ENCODE measurements around the gene SLC4A1. TPM values are rescaled to one million over a fixed set of nuclear protein-coding genes. Genes with fewer than 3 reads are reported as not detected.

SLC4A1 gene
- total RNA-seq, 4 donors from 2014 or later: 0.15 to 0.78 TPM; not detected in 2

- Histone ChIP-seq H3K27me3 (no peaks in the 10 kb centered on the region), H3K36me3 (peaks cover 50 to 57% of the 10 kb centered on the region in 2 donors), H3K4me3 (replicated peaks in 1 of 3) (no peak overlapping the region), H3K4me1 (peaks cover 0 to 12% of the 10 kb centered on the region in 2 donors), H3K9me3 (no peaks in the 10 kb centered on the region), H3K27ac (no peak overlapping the region)
- no peak for TF ChIP-seq POLR2A (IDR thresholded peaks at IDR 0.05)
- TF ChIP-seq CTCF (IDR thresholded peaks at IDR 0.05): no peak
- DNase-seq: no peak
- 96 to 98% methylated on average over 5 of the region's 5 CpGs for WGBS, 2 donors
- intact Hi-C loops (cut with DNase I): no loop called here
Measured at GRCh38 chr17:44207743-44208142, 60.2 kb downstream of the SLC4A1 start.

GRCh38 chr17:44207319-44207718 lies 60.6 kb downstream of the SLC4A1 start:
- no peak for DNase-seq
- Histone ChIP-seq H3K27ac (no peak overlapping the region), H3K4me3 (replicated peaks in 1 of 3) (no peak overlapping the region), H3K36me3 (peaks cover 50 to 57% of the 10 kb centered on the region in 2 donors), H3K4me1 (peaks cover 0 to 12% of the 10 kb centered on the region in 2 donors), H3K27me3 (no peaks in the 10 kb centered on the region), H3K9me3 (no peaks in the 10 kb centered on the region)
- intact Hi-C loops (cut with DNase I): no loop called here
- TF ChIP-seq POLR2A (IDR thresholded peaks at IDR 0.05): no peak
- TF ChIP-seq CTCF (IDR thresholded peaks at IDR 0.05): no peak
- 94% methylated on average over 17 of the region's 17 CpGs for WGBS, 2 donors

GRCh38 chr17:44206825-44207155 lies 61.1 kb downstream of the SLC4A1 start:
- intact Hi-C loops (cut with DNase I): no loop called here
- Histone ChIP-seq H3K4me3 (replicated peaks in 1 of 3) (no peak overlapping the region), H3K27ac (no peak overlapping the region), H3K27me3 (no peaks in the 10 kb centered on the region), H3K4me1 (peaks cover 0 to 12% of the 10 kb centered on the region in 2 donors), H3K36me3 (peaks cover 50 to 53% of the 10 kb centered on the region in 2 donors), H3K9me3 (no peaks in the 10 kb centered on the region)
- TF ChIP-seq POLR2A (IDR thresholded peaks at IDR 0.05) (no peak), CTCF (IDR thresholded peaks at IDR 0.05) (no peak)
- no peak for DNase-seq
- WGBS, 2 donors: 89 to 92% methylated on average over 3 to 6 of the region's 6 CpGs

- TF ChIP-seq POLR2A (IDR thresholded peaks at IDR 0.05) (no peak), CTCF (IDR thresholded peaks at IDR 0.05) (no peak)
- Histone ChIP-seq H3K4me3 (replicated peaks in 1 of 3) (no peak overlapping the region), H3K9me3 (no peaks in the 10 kb centered on the region), H3K27me3 (no peaks in the 10 kb centered on the region), H3K27ac (no peak overlapping the region), H3K36me3 (peaks cover 44 to 47% of the 10 kb centered on the region in 2 donors), H3K4me1 (peaks cover 0 to 12% of the 10 kb centered on the region in 2 donors)
- WGBS, 2 donors: 70 to 72% methylated on average over 12 to 13 of the region's 13 CpGs
- DNase-seq: no peak
- intact Hi-C loops (cut with DNase I): no loop called here
Measured at GRCh38 chr17:44205962-44206824, 61.7 kb downstream of the SLC4A1 start.

GRCh38 chr17:44204441-44204882 lies 63.5 kb downstream of the SLC4A1 start:
- DNase-seq: no peak
- H3K9me3 ChIP-seq: no peaks in the 10 kb centered on the region
- peaks cover 29 to 30% of the 10 kb centered on the region in 2 donors for H3K36me3 ChIP-seq
- no peak overlapping the region for H3K4me3 ChIP-seq (replicated peaks in 1 of 3)
- H3K27me3 ChIP-seq: no peaks in the 10 kb centered on the region
- TF ChIP-seq POLR2A (IDR thresholded peaks at IDR 0.05) (no peak), CTCF (IDR thresholded peaks at IDR 0.05) (no peak)
- no peak overlapping the region for H3K27ac ChIP-seq
- 64 to 81% methylated on average over 4 to 5 of the region's 5 CpGs for WGBS, 2 donors
- intact Hi-C loops (cut with DNase I): loop anchor here (5.0 kb wide), 1 partner anchor 143 kb away; the partner anchor contains the start of gene GRN
- peaks cover 5 to 11% of the 10 kb centered on the region in 2 donors for H3K4me1 ChIP-seq

Data from thyroid gland (tissue), 4 donors.